ENCODE results near the gene CETP. TPM values are rescaled to one million over a fixed set of nuclear protein-coding genes. Genes with fewer than 3 reads are reported as not detected.

CETP gene
- total RNA-seq, 4 donors from 2014 or later: 0.55 TPM; not detected in 3

DNA sequence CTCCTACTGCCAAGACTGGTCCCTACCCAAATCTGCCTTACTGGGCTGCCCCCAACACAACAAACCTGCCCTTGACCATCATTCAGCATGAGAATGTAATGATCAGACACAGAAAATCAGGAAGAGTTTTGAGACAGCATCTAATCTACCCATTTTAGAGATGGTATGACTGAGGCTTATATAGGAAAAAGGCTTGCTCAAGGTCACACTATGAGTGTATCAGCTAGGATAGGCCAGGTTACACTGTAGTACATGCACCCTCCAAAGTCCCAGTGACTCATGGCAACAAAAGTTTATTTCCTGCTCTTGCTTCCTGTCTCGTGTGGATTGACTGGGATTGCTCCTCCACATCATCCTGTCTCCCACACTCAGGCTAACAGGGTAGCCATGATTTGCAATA is 55.5 kb downstream of the CETP start:
- peaks cover 0 to 17% (median 3%) of the 10 kb centered on the region in 4 donors for H3K36me3 ChIP-seq

DNA sequence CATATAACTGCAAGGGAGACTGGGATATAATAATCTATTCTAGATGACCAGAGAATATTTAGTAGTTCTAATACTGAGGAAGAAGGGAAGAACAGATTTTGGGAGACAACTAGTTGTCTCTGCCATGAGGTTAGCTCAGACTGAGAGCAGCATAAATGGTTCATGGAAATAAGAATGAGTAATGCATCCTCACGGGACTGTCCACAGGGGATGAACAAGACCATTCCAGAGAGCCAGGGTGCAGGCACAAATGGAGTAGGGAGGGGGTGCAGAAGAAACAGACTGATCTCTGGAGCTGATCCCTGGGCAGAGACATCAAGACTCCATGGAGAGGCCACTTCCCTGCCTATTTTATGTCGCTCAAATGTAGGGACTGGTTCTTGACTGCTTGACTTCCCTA is 58.0 kb downstream of the CETP start:
- Histone ChIP-seq H3K9me3 (no peaks in the 10 kb centered on the region), H3K4me3 (no peak overlapping the region), H3K36me3 (peaks cover 0 to 17% (median 3%) of the 10 kb centered on the region in 4 donors), H3K4me1 (peaks cover 0 to 6% (median 1%) of the 10 kb centered on the region in 4 donors), H3K27me3 (no peaks in the 10 kb centered on the region), H3K27ac (no peak overlapping the region)
- 80 to 88% methylated on average over 1 to 2 of the region's 2 CpGs for WGBS, 2 donors (ENCODE audit: low coverage in 1 of 2)
- no peak for TF ChIP-seq POLR2A (IDR thresholded peaks at IDR 0.05)
- TF ChIP-seq, protein P1, sequence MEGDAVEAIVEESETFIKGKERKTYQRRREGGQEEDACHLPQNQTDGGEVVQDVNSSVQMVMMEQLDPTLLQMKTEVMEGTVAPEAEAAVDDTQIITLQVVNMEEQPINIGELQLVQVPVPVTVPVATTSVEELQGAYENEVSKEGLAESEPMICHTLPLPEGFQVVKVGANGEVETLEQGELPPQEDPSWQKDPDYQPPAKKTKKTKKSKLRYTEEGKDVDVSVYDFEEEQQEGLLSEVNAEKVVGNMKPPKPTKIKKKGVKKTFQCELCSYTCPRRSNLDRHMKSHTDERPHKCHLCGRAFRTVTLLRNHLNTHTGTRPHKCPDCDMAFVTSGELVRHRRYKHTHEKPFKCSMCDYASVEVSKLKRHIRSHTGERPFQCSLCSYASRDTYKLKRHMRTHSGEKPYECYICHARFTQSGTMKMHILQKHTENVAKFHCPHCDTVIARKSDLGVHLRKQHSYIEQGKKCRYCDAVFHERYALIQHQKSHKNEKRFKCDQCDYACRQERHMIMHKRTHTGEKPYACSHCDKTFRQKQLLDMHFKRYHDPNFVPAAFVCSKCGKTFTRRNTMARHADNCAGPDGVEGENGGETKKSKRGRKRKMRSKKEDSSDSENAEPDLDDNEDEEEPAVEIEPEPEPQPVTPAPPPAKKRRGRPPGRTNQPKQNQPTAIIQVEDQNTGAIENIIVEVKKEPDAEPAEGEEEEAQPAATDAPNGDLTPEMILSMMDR (IDR thresholded peaks at IDR 0.05): no peak
- TF ChIP-seq EP300 (IDR thresholded peaks at IDR 0.05; ENCODE audit: low read depth): no peak
- TF ChIP-seq POLR2AphosphoS5 (IDR thresholded peaks at IDR 0.05): no peak
- intact Hi-C loops (cut with DNase I; ENCODE audit: low total_unique reads) (no loop called here), in situ Hi-C loops (cut with MboI; ENCODE audit: low pct_ligation_motif_present in 1 of 4, low pct_unique_long_range_greater_than_20kb in 1 of 4, low sequenced_read_pairs in 3 of 4) (no loop called here)
- no peak for DNase-seq

More for the DNA sequence above, 55.5 kb downstream of the CETP start:
- H3K27ac ChIP-seq: no peak overlapping the region
- intact Hi-C loops (cut with DNase I; ENCODE audit: low total_unique reads): no loop called here
- H3K27me3 ChIP-seq: no peaks in the 10 kb centered on the region
- no peaks in the 10 kb centered on the region for H3K9me3 ChIP-seq
- in situ Hi-C loops (cut with MboI; ENCODE audit: low pct_ligation_motif_present in 1 of 4, low pct_unique_long_range_greater_than_20kb in 1 of 4, low sequenced_read_pairs in 3 of 4): no loop called here
- DNase-seq: no peak
- H3K4me1 ChIP-seq: peaks cover 0 to 20% (median 4%) of the 10 kb centered on the region in 4 donors
- H3K4me3 ChIP-seq: no peak overlapping the region
- TF ChIP-seq POLR2AphosphoS5 (IDR thresholded peaks at IDR 0.05) (no peak), EP300 (IDR thresholded peaks at IDR 0.05; ENCODE audit: low read depth) (no peak), POLR2A (IDR thresholded peaks at IDR 0.05) (no peak)
- TF ChIP-seq, protein P1 (IDR thresholded peaks at IDR 0.05): no peak
- 38 to 54% methylated on average over 1 of the region's 1 CpG for WGBS, 2 donors (ENCODE audit: low coverage in 1 of 2)

DNA sequence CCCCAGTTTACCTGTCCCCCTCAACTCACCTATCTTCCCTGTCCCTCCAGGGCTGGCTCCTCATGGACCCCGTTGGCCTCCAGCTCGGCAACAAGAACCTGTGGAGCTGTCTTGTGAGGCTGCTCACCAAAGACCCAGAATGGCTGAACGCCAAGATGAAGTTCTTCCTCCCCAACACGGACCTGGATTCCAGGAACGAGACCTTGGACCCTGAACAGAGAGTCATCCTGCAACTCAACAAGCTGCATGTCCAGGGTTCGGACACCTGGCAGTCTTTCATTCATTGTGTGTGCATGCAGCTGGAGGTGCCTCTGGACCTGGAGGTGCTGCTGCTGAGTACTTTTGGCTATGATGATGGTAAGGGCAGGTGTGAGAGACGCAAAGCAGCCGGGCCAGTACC is 58.9 kb downstream of the CETP start:
- no peaks in the 10 kb centered on the region for H3K27me3 ChIP-seq
- DNase-seq: no peak
- TF ChIP-seq, protein P1 (IDR thresholded peaks at IDR 0.05): no peak
- no peak for TF ChIP-seq POLR2AphosphoS5 (IDR thresholded peaks at IDR 0.05)
- no peak for TF ChIP-seq EP300 (IDR thresholded peaks at IDR 0.05; ENCODE audit: low read depth)
- TF ChIP-seq POLR2A (IDR thresholded peaks at IDR 0.05): no peak
- WGBS, 2 donors (ENCODE audit: low coverage in 1 of 2): 94% methylated on average over 8 of the region's 8 CpGs; no CpG with 5 or more reads in 1 of the 2 donors
- no peaks in the 10 kb centered on the region for H3K9me3 ChIP-seq
- no peak overlapping the region for H3K4me3 ChIP-seq
- intact Hi-C loops (cut with DNase I; ENCODE audit: low total_unique reads) (no loop called here), in situ Hi-C loops (cut with MboI; ENCODE audit: low pct_ligation_motif_present in 1 of 4, low pct_unique_long_range_greater_than_20kb in 1 of 4, low sequenced_read_pairs in 3 of 4) (no loop called here)
- no peak overlapping the region for H3K27ac ChIP-seq
- H3K4me1 ChIP-seq: no peaks in the 10 kb centered on the region
- peaks cover 0 to 17% (median 3%) of the 10 kb centered on the region in 4 donors for H3K36me3 ChIP-seq

DNA sequence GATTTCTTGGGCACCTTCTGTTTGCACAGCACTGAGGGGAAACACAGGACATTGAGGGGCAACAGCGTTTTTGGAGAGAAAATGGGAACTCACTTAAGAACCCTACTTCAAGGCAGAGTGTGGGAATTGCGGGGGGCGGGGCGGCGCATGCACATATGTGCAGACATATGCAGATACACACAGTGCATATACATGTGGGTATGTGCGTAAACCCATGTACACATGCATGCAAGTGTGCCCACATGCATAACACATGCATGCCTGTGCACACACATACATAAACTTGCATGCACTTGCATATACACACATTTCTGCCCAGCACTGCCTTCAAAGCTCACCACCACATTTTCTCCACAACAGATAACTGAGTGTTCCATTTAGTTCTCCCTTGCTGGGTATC is 60.0 kb downstream of the CETP start:
- no peak for TF ChIP-seq POLR2A (IDR thresholded peaks at IDR 0.05)
- no peak for TF ChIP-seq POLR2AphosphoS5 (IDR thresholded peaks at IDR 0.05)
- TF ChIP-seq, protein P1 (IDR thresholded peaks at IDR 0.05): no peak
- no peak for TF ChIP-seq EP300 (IDR thresholded peaks at IDR 0.05; ENCODE audit: low read depth)
- 98 to 100% methylated on average over 4 to 6 of the region's 6 CpGs for WGBS, 2 donors (ENCODE audit: low coverage in 1 of 2)
- Histone ChIP-seq H3K4me1 (no peaks in the 10 kb centered on the region), H3K36me3 (peaks cover 0 to 17% (median 3%) of the 10 kb centered on the region in 4 donors), H3K27ac (no peak overlapping the region), H3K4me3 (no peak overlapping the region), H3K9me3 (no peaks in the 10 kb centered on the region), H3K27me3 (no peaks in the 10 kb centered on the region)
- in situ Hi-C loops (cut with MboI; ENCODE audit: low pct_ligation_motif_present in 1 of 4, low pct_unique_long_range_greater_than_20kb in 1 of 4, low sequenced_read_pairs in 3 of 4): no loop called here
- intact Hi-C loops (cut with DNase I; ENCODE audit: low total_unique reads): no loop called here
- DNase-seq: no peak
